ENCODE results near the gene SERPINF2. TPM values are rescaled to one million over a fixed set of nuclear protein-coding genes. Genes with fewer than 3 reads are reported as not detected.
A peak's percentile ranks its signal among the peaks of the same experiment; 100 is the strongest.
"Not testable (repeated sequence)": the region's sequence is repeated elsewhere in the genome, so short reads cannot be mapped to it uniquely, and the experiment has no call there.

Gene SERPINF2
- total RNA-seq, 2 donors from 2014 or later: 5.0 to 9.8 TPM

DNA sequence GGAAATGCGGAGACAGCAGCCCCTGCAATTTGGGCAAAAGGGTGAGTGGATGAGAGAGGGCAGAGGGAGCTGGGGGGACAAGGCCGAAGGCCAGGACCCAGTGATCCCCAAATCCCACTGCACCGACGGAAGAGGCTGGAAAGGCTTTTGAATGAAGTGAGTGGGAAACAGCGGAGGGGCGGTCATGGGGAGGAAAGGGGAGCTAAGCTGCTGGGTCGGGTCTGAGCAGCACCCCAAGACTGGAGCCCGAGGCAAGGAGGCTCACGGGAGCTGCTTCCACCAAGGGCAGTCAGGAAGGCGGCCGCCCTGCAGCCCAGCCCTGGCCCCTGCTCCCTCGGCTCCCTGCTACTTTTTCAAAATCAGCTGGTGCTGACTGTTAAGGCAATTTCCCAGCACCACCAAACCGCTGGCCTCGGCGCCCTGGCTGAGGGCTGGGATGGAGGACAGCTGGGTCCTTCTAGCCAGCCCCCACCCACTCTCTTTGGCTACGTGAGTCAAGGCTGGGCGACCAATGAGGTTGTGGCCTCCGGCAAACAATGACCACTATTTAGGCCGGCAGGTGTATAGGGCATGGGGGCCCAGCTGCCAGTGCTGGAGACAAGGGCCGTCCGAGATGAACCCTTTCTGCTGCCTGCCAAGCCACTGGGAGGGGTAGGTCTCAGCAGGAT lies 19.7 kb downstream of the SERPINF2 start:
- H3K27ac ChIP-seq: peak overlapping the region in 1 of 2 donors; percentile 47
- DNase-seq (ENCODE audit: low spot score): no peak
- H3K4me1 ChIP-seq (ENCODE audit: control insufficient read depth in 1 of 2, low read depth in 2 of 2): peaks cover 3 to 18% of the 10 kb centered on the region in 2 donors
- no peak for TF ChIP-seq CTCF (IDR thresholded peaks at IDR 0.05)
- peak overlapping the region; percentile 43 for H3K4me3 ChIP-seq
- no peaks in the 10 kb centered on the region for H3K36me3 ChIP-seq
- ATAC-seq (ENCODE audit: insufficient number of reproducible peaks, low FRiP score, low read depth): no peak
- H3K9me3 ChIP-seq: no peaks in the 10 kb centered on the region
- H3K27me3 ChIP-seq (replicated peaks; ENCODE audit: insufficient read depth): no peaks in the 10 kb centered on the region

DNA sequence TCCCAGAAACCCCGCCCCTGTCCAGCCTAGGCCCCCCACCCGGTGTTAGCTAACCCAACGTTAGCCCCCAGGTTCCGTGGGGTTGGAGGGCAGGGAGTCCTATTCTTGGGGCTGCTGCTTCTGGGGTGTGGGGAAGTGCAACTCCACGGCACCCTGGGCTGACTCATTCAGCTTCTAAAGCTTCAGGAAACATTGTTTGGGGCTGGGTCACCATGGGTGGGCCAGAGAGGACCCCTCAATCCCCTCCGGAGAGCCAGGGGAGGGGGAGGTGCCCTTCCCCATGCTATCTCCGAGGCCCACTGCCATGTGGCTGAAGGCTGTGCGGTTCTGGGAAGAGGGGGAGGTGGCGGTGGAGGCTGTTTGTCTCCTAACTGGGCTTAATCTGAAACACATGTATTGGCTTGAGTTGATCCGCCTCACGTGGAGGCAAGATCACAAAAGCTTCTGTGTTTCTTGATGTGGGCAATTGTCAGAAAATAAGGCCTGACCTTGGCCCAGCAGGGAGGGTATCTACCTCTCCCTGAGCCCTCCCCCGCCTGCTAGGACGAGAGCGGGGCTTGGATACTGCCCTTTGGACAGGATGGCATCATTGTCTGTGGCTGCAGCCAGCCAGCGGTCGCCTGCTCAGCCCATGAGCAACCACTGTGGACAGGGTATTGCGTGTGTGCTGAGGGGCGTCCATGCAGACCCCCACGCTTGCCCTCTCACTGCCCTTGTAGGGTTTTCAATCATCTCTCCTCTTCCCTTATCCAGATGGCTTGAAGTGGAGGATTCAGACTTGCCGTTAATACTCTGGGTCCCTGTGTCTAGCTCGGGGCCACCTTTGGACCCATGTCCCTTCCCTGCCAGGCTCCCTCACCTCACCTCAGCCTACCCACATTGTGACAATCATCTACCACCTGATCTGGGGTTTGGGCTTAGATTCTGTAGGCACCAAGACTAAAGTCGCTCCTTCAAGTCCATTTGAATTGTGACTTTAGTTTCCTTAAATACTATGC lies 20.5 kb downstream of the SERPINF2 start:
- peaks cover 3 to 18% of the 10 kb centered on the region in 2 donors for H3K4me1 ChIP-seq (ENCODE audit: control insufficient read depth in 1 of 2, low read depth in 2 of 2)
- H3K9me3 ChIP-seq: no peaks in the 10 kb centered on the region
- DNase-seq (ENCODE audit: low spot score): no peak
- H3K36me3 ChIP-seq: no peaks in the 10 kb centered on the region
- peak overlapping the region; percentile 1 to 47 for H3K27ac ChIP-seq
- no peaks in the 10 kb centered on the region for H3K27me3 ChIP-seq (replicated peaks; ENCODE audit: insufficient read depth)
- TF ChIP-seq CTCF (IDR thresholded peaks at IDR 0.05): no peak
- H3K4me3 ChIP-seq: peak overlapping the region; percentile 43
- ATAC-seq (ENCODE audit: insufficient number of reproducible peaks, low FRiP score, low read depth): no peak

GRCh38 chr17:1764284-1764683 lies 21.6 kb downstream of the SERPINF2 start:
- Histone ChIP-seq H3K36me3 (no peaks in the 10 kb centered on the region), H3K4me3 (no peak overlapping the region), H3K27ac (peak overlapping the region; percentile 1 to 47), H3K27me3 (replicated peaks; ENCODE audit: insufficient read depth) (no peaks in the 10 kb centered on the region), H3K4me1 (ENCODE audit: control insufficient read depth in 1 of 2, low read depth in 2 of 2) (peaks cover 3 to 18% of the 10 kb centered on the region in 2 donors), H3K9me3 (no peaks in the 10 kb centered on the region)
- ATAC-seq (ENCODE audit: insufficient number of reproducible peaks, low FRiP score, low read depth): peak; percentile 8
- TF ChIP-seq CTCF (IDR thresholded peaks at IDR 0.05): no peak
- DNase-seq (ENCODE audit: low spot score): no peak

DNA sequence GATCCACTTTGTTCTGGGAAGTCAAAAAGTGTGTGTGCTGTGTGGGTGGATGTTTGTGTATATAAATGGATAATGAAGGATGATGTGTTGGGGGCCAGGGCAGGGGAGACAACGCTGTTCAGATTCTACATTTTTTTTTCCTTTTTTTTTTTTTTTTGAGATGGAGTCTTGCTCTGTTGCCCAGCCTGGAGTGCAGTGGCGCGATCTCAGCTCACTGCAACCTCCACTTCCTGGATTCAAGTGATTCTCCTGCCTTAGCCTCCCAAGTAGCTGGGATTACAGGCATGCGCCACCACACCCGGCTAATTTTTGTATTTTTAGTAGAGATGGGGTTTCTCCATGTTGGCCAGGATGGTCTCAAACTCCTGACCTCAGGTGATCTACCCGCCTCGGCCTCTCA lies 22.0 kb downstream of the SERPINF2 start:
- H3K27me3 ChIP-seq (replicated peaks; ENCODE audit: insufficient read depth); H3K9me3 ChIP-seq; H3K4me3 ChIP-seq; ATAC-seq (ENCODE audit: insufficient number of reproducible peaks, low FRiP score, low read depth); H3K36me3 ChIP-seq; DNase-seq (ENCODE audit: low spot score): not testable (repeated sequence)
- Histone ChIP-seq H3K4me1 (ENCODE audit: control insufficient read depth in 1 of 2, low read depth in 2 of 2) (peaks cover 3 to 18% of the 10 kb centered on the region in 2 donors), H3K27ac (peak overlapping the region in 1 of 2 donors; percentile 47)

DNA sequence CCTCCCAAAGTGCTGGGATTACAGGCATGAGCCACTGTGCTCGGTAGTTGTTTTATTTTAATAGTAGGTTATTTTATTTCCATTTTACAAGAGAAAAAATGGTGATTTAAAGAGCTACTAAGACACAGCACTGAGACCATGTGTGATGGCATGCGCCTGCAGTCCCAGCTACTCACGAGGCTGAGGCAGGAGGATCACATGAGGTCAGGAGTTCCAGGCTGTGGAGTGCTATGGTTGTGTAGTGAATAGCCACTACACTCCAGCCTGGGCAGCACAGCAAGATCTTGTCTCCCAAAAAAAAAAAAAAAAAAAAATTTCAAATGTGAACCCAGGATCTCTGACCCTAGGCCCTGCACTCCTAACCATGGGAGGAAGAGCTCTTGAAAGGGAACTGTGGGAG lies 22.9 kb downstream of the SERPINF2 start:
- no peak overlapping the region for H3K27ac ChIP-seq
- H3K4me1 ChIP-seq (ENCODE audit: control insufficient read depth in 1 of 2, low read depth in 2 of 2): peaks cover 3 to 18% of the 10 kb centered on the region in 2 donors
- H3K4me3 ChIP-seq: no peak overlapping the region
- no peaks in the 10 kb centered on the region for H3K9me3 ChIP-seq
- no peak for DNase-seq (ENCODE audit: low spot score)
- H3K27me3 ChIP-seq (replicated peaks; ENCODE audit: insufficient read depth): no peaks in the 10 kb centered on the region
- no peak for TF ChIP-seq CTCF (IDR thresholded peaks at IDR 0.05)
- no peak for ATAC-seq (ENCODE audit: insufficient number of reproducible peaks, low FRiP score, low read depth)
- no peaks in the 10 kb centered on the region for H3K36me3 ChIP-seq
